Stimulated activated CD8-positive, alpha-beta memory T cell treated with anti-CD3 and anti-CD28 coated beads, Interleukin-12 subunit alpha, Interleukin-12 subunit beta, amount 100 ng/mL, for 1 hour (primary cell): ENCODE results near the gene CREB5.
"Not testable (repeated sequence)": the region's sequence is repeated elsewhere in the genome, so short reads cannot be mapped to it uniquely, and the experiment has no call there.

Source experiments
- DNase-seq: peaks from one replicate; pipeline ENCODE4 v3.0.0-alpha.2; 2020; ENCODE audit warnings: low read depth

The CREB5 gene

DNA sequence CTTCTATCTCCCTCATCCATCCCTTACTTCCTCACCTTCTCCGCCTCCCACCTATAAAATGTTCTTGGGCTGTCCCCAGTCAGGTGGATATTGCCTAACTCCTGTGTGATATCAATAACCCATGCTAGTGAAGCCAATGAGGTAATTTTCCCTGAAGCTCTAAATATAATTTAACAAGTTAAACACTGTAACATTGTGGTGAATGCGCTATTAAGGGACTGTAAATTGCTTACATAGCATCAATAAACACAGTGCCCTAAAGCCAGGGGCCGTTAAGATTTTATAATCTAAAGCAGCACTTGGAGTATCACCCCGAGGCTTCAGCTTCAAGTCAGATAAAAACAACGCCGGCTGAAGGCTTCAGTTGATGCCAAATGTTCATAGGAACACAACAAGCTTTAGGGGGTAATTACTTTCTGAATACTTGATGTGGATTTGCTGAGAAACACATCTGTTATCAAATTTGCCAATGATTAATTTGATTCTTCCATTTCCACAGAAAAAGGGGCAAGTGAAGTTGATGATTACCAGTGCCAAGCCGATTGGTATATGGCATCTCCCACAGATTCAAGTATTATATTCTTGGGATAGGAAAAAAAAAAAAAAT lies 138.4 kb downstream of the CREB5 start:
- DNase-seq = no peak

DNA sequence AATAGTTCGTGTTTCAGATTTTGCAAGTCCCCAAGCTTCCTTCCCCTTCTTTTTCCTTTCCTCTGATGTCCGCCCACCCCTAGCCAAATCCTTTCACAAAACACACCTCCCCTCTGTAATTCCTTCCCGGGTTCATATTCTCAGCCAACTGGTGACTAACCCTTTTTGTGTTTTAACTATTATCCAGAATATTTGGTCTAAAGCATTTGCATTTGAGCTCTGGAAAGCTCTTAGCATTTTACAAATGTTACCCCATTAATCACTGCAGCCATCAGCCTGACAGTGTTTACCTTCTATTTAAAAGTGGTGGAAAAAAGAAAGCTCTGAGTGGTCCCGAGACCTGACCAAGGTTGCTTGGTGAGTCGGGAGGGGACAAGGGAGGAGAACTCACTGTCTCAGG lies 139.0 kb downstream of the CREB5 start:
- DNase-seq = no peak

DNA sequence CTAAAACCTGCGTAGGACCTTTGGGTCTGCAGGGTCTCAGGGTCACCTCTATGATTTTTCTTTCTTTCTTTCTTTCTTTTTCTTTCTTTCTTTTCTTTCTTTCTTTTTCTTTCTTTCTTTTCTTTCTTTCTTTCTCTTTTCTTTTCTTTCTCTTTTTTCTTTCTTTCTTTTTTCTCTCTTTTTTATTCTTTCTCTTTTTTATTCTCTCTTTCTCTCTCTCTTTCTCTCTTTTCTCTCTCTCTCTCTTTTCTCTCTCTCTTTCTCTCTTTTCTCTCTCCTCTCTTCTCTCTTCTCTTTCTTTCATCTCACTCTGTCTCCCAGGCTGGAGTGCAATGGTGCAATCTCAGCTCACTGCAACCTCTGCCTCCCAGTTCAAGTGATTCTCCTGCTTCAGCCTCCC lies 139.4 kb downstream of the CREB5 start:
- DNase-seq = not testable (repeated sequence)

DNA sequence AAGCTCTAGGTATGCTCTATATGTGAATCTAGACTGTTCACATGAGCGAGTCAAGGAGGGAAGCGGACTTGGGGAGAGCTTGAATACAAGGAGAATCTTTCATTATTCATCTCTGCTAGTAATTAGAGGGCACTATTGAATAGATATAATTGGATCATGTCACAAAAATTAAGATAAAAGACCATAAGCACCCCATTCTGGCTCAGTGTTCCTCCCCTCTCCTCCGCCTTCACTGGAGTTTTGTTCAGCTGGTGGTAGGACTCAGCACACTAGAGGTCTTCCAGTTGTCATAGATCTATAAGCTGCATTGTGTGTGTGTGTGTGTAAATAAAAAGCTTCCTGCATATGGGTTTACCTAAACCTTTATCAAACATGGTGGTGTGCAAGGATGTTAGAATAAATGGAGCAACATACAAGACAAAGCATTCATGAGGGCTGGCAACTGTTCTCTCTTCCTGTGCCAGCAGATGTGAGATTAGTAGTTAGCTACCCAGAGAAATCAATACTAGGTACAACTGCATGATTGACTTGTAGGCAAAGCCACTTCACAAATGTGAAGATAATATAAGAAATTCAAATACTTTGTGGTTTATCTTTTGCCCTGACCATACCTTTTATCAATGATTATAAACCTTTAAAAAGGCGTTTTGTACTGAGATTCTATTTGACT lies 142.6 kb downstream of the CREB5 start:
- DNase-seq = no peak

DNA sequence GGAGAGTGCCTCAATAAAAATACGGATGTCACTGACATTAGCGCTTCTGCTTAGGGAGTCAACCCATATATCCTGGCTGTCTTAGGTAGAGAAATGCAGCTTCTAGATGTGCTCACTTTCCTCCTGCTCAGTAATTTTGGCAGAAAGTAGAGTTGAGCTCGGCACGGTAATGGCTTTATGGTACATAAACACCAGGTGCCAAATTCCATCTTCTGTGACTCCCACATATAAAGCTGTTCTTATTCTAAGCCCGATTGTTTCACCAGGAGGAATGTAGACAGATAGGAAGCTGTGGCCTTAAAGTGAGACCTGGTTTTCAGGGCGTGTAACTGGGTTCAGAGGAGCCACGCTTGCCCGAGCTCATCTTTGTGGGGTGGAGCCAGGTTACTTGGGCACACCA lies 143.7 kb downstream of the CREB5 start:
- no peak for DNase-seq

DNA sequence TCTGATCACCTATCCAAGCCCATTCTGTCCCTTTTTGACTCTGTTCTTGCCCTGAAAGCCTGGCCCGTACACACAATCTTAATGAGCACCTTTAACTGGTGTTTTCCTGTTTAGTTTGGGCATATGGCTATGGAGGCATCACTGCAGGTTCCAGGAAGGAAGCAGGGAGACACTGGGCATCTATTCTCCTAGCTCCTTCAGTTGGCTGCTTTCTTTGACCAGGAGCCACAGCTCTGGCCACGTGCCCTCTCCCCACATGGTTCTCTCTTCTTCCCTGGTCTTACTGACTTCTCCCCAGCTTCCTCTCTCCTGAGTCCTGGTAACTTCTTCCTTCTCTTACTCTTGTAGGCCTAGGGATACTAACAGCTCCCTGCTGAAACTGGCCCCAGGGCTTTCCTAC lies 144.4 kb downstream of the CREB5 start:
- DNase-seq = no peak

DNA sequence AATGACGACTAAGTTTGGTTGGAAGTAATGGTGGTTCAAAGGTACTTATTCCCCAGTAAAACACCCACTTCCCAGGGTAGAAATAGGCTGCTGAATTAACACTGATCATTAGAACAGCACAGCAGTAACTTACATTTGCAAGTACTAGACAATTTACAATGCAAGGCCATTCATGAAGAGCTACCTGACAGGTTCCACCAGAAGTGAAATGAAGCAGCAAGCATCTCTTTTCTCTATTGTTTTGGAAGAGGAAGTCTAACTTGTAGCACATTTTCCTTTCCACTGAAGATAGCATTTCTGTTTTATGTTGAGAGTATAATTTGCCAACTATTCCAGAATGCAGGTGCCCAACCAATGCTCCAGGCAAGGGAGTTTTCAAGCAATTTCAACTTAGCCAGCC lies 145.9 kb downstream of the CREB5 start:
- no peak for DNase-seq

DNA sequence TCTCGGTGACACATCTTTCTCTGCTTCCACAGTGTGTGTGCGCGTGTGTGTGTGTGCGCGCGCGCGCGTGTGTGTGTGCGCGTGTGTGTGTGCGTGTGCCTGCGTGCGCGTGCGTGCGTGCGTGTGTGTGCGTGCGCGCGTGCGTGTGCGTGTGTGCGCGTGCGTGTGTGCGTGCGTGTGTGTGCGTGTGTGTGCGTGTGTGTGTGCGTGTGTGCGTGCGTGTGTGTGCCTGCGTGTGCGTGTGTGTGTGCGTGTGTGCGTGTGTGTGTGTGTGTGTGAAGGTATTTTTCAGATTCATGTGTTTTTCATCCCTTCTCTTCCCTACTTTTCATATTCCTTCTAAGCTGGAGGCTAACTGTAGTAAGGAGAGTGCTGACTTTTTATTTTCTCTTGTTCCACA lies 148.4 kb downstream of the CREB5 start:
- no peak for DNase-seq

DNA sequence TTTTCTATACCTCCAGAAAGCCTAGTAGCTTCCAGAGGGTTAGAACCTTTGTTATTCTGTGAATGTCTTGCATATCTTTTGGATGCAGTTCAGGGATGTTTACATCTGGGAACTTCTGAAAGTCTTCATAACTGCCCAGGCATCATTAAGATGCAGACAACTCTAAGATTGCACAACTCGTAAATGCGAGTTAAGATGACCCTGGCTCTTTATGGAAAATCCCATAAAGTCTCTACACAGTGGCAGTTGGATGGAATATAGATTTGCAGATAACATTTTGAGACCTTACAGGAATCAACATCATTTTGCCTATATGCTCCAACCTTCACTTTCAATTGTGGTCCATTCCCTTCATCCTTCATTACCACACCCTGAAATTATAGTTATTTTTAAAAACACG lies 151.7 kb downstream of the CREB5 start:
- DNase-seq = no peak

DNA sequence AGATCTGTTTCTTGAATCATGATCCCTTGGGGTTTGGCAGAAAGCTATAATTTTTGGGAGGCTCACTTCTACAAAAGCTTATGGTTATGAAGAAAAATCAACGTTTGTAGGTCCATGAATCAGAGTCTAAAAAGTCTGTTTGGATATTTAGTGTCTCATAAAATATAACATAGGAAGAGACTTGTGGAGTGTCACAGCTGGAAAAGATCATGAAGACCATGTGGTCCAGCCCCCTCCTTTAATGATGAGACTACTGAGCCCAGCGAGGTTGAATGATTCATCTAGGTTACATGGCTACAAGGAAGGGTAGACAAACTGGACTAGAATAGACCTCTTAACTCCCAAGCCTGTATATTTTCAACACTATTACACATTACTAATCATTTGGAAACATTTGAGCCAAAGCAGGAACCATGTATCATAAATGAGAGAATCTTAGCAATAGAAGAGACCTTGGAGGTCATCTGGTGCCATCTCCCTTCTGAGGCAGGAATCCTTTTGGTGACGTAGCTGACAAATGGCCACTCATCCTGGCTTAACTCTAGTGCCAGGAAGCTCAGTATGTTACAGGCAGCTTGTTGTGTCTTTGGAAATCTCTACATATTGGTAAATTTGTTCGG lies 152.5 kb downstream of the CREB5 start:
- DNase-seq = no peak

DNA sequence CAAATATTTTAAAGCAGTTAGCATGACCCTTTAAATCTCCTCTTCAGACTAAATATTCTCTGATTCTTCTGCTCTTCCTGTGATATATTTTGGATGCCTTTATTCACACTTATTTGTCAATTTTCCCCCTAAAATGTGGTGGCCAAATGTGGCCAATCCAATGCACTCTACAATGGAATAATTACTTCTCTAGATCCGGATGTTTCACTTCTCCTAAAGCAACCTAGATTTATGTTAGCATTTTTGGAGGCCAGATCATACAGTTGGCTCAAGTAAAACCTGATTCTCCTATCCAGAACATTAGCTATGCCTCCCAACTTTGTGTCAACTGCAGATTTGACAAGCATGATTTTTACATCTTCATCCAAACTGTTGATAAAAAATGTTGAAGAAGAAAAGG lies 153.7 kb downstream of the CREB5 start:
- DNase-seq = no peak

DNA sequence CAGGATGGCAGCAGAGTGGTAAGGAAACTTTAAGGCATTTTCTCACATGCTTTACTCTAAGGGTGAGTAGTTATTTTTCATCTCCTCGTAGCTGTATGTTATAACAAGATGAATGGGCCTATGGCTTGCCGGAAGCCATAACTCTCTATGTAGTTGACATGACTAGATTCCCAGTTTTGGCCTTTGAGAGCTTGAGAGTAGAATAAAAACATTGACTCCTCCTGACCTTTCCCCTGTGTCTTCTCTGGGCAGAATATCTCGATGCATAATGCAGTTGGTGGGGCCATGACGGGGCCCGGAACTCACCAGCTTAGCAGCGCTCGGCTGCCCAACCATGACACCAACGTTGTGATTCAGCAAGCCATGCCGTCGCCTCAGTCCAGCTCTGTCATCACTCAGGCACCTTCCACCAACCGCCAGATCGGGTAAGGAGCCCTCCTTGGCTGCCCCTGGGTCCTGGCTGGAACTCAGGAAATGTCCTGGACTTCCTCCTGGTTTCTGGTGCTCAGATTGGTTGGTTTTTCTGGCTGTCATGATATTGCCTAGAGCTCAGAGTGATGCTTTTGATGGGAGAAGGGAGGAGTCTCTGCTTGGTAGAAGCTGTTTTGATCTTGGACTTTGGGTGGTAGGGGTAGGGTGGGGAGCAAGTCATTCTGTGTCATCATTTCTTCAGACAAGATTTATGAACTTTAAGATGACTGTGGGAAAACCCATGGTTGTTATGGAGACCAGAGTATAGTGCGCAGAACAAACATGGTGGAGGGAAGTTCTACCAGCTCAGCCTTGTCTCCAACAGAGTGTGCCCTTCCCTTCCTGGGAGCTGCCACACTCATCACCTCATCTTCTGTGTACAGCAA lies 158.0 kb downstream of the CREB5 start:
- no peak for DNase-seq

DNA sequence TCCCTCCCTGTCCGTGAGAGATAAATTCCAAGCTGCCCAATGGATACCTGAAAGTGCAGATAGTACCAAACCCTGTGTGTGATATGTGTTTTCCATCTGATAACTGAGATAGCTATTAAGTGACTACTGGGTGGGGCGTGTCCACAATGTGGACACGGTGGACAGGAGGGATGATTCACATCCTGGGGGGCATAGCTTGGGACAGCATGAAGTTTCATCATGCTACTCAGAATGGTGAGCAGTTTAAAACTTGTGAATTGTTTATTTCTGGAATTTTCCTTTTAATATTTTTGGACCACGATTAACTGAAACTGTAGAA lies 158.6 kb downstream of the CREB5 start:
- DNase-seq = no peak

DNA sequence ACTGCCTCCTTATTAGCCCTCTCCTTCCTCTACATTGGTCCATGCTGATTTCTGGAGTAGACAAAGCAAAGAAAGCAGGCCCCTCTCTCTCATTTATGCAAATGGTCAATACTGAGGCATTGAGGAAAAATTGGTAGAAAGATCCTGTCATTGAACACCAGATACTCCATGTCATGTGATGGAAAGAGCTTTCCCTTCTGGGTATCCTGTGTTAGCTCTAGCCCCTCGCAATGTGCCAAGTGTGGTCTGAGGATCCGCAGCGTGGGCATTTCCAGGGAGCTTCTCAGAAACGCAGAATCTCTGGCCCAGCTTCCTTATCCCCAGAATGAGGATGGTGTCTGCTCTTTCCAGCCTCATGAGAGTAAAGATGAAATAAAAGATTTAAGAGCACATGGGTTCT lies 159.1 kb downstream of the CREB5 start:
- DNase-seq = no peak

DNA sequence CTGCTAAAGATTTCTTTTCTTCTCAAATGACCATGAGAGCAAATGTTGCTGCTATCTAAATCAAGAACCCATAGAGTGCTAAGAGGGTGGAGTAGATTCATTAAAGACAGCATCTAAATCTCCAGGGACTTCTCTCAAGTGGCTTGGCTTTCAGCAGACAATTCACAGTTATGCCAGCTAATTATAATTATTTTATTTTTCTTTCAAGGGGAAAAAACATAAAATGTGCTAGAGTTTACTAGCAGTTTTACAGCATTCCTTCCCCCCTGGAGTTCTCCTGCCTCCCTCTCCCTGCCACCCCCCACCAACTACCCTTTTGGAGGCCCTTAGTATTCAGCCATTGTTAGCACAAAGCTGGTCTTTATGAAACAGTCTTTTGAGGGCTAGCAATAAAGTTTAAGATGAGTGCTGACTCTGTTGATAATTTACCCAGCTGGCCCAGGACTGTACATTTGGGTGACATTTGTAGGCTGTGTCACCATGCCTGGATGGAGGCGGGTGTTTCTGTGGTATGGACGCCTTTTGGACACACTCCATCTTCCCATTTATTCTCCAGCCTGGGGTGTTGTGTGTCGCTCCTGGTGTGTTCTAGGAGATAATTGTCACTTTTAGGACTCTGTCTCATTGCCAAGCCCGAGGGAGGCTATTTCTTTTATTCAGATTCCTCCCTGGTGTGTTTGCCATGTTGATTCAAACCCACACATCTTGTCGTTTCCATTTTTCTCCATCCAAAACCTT lies 160.2 kb downstream of the CREB5 start:
- no peak for DNase-seq

DNA sequence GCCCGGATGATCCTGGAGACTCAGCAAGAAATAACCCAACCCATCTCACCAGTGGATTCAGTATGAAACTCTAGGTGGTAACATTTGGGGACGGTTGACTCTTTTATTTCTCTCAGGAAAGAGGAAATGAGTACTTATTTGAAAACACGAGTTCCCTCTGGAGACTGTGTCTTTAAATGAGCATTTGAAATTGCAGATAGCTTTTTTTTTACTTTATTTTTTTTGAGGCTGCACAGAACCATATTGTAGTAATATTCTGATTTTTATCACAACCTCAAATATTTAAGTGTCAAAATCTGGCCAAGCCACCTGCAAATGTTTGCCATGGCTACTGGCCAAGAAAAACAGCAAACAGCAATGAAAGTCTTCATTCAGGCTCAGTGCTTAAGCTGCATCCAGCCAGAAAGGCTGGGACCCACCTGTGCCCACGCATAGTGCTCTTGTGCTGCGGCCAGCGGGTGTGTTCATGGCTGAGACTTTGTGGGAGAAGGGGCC lies 160.8 kb downstream of the CREB5 start:
- no peak for DNase-seq

DNA sequence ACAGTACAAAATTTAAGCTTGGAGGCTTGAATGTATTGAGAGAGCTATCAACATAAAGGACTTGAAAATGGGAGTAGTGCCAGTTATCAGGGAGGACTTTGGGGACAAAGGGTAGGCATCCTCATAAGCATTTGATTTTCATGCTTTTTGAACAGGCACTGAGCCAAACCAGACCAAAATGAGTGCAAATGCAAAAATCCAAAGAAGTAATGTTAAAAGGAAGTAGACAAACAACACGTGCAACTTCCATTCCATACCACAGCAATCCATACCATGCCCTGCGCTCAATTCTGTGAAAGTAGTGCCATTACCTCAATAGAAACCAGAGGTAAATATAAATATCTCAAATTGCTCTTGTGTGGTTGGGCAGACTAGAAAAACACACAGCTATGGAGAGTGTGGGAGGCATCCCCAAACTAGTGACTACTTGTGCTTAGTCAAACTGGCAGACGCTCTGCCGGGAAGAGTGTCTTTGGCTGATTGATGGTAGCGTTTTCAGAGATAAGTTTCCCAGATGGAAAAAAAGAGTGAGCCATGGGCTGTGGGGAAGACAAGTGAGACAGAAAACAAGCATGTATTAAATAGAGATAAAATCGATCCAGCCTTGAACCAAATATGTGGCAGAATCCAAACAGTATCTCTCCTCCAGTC lies 161.5 kb downstream of the CREB5 start:
- no peak for DNase-seq

DNA sequence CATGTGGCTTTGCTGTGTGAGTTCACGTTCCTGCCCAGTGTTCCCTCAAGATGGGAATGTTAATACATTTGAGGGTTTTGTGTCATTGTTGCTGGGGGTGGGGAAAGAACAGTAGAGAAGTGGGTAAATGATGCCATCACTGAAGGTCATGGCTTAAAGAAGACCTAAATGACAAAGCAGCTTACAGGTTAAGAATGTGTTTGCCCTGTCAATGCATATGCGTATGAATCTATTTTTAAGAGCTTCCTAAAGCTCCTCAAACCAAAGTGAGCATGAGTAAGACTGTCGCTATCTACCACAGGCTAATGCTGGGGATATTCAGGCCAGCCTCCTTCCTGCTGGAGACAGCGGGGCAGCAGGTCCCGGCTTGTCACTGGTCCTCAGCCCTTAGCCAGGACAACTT lies 162.9 kb downstream of the CREB5 start:
- no peak for DNase-seq

DNA sequence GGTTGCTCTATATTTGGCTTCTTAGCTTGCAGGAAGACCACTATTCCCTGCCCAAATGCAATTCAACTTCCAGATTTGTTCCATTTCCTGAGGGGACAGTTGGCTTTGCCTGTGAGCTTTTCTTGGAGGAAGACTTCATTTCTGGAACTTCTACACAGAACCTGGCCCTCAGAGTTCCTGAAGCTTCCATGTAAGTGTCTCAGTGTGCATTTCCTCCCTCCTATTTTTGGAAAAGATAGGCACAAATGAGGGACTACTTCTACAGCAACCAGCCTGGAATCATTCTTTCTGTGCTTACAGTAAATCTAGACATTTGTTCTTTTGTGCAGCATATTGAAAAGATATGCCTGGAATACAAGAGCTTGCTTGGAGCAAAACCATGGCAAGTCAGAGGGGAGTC lies 164.3 kb downstream of the CREB5 start:
- DNase-seq = no peak

DNA sequence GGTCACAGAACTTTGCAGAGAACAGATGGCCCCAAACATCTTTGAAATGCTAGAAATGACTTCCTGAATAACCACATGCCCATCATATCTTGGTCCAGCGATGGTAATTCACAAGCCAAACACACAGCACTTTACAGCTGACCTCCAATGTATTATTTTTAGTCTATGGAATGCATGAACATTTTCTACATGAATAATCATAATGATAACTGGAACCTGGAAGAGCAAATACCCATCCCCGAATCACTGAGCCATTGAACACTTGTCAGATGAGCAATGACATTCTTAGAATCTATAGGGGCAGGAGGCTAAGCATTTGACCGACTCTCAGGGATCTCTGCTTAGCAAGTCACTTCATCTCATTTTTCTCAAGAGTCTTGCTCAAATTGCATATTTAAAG lies 167.3 kb downstream of the CREB5 start:
- no peak for DNase-seq

DNA sequence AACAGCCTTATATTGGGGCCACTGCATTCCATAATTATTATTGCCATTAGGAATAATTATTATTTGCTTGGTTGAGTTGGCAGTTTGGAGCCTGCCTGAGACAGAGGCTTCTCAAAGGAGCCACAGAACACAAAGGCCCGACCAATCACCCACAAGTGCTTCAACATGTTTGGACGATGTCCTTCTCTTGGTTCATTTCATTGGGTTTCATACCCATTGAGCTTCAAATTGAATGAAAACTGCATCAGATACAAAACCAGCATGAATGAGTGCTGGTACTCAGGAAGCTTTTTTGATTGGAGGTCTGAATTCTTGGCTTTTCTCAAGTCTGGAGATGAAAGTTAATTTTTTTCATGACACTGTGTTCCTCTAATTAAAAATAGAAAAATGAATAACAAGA lies 168.3 kb downstream of the CREB5 start:
- no peak for DNase-seq

DNA sequence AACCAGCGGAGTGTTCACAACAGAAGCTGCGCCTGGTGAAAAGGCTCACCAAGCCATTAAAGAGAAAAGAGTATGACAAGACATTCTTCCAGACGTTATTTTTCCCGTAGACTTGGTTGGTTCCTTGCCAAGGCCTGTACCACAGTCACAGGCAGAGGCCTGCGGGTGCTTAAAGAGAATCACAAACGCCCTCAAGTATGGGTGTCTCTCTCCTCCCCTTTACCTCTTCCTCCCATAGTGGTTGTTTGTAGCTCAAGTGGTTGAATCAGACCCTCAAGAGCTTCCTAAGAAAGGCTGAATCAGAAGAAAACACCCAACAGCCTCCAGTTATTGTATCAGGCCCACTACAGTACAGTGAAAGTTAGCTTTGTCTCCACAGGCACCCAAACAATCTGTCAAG lies 169.0 kb downstream of the CREB5 start:
- DNase-seq = no peak
